Fibroblast of peridontal ligament (primary cell): Measurements from ENCODE around the gene CR2.
"Not testable (repeated sequence)": the region's sequence is repeated elsewhere in the genome, so short reads cannot be mapped to it uniquely, and the experiment has no call there.

Experiments
- DNase-seq: peaks from one replicate; pipeline ENCODE4 v3.0.0-alpha.2; 2010; ENCODE audit errors: extremely low read depth

Gene CR2

DNA sequence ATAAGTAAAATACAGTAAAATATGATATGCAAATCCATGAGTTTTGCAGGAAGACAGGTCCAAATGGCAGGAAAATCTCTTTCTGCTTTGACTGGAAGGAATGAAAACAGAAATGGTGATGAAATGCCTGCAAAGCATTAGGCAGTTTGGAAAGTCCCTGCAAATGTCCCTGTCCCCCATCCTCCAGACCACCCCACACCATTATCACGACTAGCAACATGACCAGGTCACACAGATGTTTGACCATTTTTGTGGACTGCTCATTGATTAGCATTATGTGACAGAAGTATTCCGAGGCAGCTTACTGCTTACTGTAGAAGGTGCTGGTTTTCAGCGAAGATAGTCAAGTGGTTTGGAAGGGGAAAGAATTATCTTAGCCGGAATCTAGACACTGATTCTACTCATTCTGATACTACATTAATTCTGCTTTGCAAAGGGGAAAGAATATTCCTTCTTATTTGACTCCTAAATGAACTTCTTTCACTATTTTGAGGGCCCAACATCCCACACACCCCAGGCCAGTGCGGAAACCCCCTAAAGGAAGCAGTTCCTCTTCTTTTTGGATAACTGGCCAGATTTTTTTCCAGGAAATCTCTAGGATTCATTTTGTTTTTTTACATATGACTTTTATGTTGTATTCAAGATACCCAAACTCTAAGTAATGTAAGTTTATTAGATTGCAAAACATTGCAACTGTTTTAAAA lies 9.5 kb upstream of the CR2 start:
- no peak for DNase-seq

- DNase-seq: no peak
Measured at GRCh38 chr1:207453710-207454045, 450 bp upstream of the CR2 start.

DNA sequence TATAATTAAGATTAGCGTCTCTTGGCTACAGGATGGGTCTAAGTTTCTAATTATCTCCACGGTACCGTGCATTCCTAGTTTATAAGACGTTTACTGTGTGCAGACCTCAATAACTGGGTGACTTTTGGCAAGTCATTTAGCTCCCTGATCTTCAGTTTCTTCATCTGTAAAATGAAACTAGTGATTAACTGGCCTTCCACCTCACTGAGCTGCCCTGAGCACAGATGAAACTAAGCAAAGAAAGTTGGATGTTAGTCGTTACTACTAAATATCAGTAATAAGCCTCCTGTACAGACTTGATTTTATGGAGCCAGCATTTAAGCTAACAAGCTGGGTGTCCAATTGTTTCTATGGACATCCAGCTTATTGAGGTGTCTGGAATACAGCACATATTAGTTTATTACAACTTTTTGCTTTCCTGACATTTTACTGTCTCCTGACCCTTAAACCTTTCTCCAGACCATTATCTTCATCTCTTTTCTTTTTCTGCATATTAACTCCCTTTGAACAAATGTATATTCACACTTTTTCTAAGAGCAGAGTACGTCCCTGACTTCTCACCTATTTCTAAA lies 1.1 kb downstream of the CR2 start:
- DNase-seq: peak; percentile 1

- no peak for DNase-seq
Measured at GRCh38 chr1:207458414-207458813, 4.3 kb downstream of the CR2 start.

DNA sequence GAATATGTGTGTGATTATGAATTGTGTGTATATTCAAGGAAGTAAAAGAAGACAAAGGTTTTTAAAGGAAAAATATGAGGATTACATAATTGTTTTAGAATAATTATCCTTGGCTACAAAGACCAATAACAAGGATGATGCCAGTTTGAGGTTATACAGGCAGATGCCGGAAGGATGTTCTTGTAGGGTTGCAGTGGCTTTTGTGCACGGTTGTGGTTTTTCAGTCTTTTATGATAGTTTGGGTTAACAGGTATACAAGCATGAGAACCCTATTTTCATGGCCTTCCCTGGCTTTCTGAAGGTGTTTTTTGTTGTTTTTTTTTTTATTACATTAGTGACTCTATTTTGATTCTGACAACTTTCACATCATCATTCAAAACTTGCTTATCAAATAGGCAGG lies 4.9 kb downstream of the CR2 start:
- DNase-seq: no peak

DNA sequence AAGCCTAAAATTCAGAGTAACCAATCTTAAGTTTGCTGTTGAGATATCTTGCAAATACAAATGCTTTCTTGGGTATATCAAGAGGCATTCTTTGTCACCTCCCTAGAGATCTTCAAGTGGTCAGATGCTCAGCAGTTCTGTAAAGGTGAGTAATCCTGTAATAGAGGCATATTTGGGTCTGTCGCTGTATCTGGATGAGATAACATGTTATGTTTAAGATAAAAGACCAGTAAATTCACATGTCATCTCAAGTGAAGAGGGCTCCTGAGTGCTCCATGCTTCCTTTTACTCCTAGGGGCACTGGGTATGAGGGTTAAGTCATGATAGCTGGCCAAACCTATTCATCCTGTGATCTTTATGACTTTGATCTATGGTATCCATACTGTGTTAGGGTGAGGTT lies 7.5 kb downstream of the CR2 start:
- DNase-seq: no peak

DNA sequence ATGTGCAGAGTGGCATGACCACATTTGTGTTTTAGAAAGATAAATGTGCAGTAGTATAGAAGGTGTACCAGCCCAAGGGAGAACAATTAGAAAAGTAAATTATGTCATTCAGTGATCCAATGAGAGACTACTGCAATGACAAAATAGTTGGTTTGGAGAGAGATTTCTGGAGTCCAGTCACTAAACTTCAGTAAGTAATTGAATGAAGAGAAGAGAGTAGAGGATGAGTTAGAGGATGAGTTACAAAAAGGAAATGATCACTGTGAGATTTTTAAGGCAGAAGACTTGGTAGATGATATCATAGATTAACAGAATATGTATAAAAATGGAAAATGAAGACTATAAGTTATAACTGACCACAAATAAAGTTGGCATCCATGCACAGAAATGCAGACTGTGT lies 8.4 kb downstream of the CR2 start:
- DNase-seq: no peak

GRCh38 chr1:207463021-207463420 lies 8.9 kb downstream of the CR2 start:
- no peak for DNase-seq

- DNase-seq: no peak
Measured at GRCh38 chr1:207463571-207463970, 9.4 kb downstream of the CR2 start.

DNA sequence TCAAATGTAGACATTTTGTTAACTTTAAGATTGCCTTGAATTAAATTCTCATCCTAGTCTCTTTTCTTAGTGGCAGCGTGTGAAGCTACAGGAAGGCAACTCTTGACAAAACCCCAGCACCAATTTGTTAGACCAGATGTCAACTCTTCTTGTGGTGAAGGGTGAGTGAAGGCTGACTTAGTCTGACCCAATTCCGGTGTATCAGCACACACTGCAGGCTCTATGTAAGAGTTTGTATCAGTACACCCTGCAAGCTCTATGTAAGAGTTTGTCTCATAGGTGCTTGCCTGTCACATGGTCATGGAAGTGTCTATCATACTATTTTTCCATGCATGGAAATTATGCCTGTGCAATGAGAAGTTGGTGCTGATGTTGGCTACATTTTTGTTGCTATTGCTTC lies 16.8 kb downstream of the CR2 start:
- no peak for DNase-seq

DNA sequence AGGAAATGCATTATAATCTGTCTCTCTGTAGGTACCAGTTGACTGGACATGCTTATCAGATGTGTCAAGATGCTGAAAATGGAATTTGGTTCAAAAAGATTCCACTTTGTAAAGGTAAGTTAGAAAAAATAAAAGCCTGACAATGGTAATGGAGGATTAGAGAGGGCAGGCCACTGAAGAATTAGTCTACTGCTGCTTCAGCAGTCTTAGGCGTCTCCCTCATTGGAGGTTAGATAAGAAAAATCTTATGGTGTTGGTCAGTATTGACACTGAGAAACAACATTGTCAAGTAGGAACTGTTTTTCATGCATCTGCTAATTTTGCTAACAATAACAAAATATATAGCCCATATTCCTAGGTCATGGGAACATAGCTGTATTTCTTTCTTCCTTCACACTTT lies 20.1 kb downstream of the CR2 start:
- DNase-seq: no peak

- no peak for DNase-seq
Measured at GRCh38 chr1:207486198-207486597, 32.1 kb downstream of the CR2 start.

- DNase-seq: no peak
Measured at GRCh38 chr1:207487636-207488035, 33.5 kb downstream of the CR2 start.

GRCh38 chr1:207493212-207493611 lies 39.1 kb downstream of the CR2 start:
- no peak for DNase-seq

- DNase-seq: no peak
Measured at GRCh38 chr1:207494171-207494570, 40.0 kb downstream of the CR2 start.

GRCh38 chr1:207495281-207495680 lies 41.2 kb downstream of the CR2 start:
- DNase-seq: not testable (repeated sequence)

- no peak for DNase-seq
Measured at GRCh38 chr1:207495801-207496792, 42.0 kb downstream of the CR2 start, which contains the start of gene CR1. Gene CR1 (plus strand): TSS chr1:207496157. CDS start chr1:207496268, 111 bp downstream.

DNA sequence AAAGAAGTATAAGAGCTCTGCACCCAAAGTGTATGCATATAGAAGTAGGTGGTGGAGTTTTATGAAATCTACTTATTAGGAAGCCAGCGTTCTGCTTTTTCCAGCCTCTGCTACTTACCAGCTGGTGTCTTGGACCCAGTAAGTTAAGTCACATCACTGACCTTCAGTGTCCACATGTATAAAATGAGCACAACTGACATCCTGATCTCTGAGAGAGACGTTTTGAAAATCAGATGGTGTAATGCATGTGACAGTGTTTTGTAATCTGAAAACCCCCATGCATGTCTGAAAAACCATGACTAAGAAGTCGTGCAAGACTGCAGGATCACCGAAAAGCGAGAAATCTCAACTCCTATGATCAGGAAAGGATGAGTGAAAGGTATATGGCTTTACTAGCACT lies 43.8 kb downstream of the CR2 start:
- no peak for DNase-seq

DNA sequence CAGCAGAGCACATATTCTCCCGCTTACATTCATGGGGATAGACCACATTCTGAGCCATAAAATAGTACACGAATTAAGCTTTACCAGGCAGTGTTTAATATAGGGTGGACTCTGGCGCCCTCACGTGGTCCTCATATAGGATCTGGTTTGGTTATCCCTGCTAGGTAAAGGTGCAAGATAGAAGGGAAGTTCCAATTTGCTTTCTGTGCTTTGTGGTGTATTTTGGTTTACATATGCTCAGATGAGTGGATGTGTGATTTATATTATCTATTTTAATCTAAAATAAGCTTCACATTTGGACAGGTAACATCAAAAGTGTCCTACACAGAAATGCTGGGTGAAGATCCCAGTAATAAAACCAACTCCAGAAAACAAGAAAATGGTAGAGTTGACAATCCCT lies 45.4 kb downstream of the CR2 start:
- peak; percentile 69 for DNase-seq

DNA sequence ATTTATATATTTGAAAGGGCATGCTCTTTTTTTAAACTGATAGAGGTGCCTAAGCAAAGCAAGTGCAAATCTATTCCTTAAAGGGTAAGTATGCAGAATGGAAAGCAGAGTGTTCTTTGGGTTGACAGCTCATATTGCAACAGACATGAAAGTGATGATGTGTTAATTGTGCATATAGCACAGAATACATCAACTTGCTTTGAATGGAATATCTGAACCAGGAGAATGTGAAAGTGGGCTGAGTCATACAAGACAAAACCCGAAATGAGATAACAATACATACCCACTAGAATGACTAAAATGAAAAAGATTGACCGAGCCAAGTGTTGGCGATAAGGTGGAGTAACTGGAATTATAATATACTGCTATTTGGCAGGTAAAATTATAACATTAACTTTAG lies 46.2 kb downstream of the CR2 start:
- DNase-seq: no peak

- no peak for DNase-seq
Measured at GRCh38 chr1:207501071-207501470, 46.9 kb downstream of the CR2 start.

DNA sequence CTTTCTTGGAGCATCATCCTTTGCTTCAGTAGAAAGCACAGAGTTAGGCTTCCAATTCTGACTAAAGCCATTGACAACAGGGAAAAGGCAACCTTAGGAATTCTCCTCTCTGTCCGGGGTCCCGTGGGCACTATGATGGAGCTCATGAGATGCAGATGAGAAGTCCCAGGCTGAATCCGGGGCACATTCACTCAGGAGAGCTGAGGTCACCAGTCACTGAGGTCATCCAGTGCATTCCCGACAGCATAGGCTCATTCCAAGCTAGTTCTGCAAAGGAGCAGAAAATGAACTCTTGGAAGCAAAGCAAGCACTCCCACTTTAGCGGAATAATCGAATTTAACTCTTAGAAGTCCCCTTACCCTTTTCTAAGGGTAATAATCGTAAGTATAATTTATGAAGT lies 48.6 kb downstream of the CR2 start:
- no peak for DNase-seq

- DNase-seq: no peak
Measured at GRCh38 chr1:207503950-207504349, 49.8 kb downstream of the CR2 start.
